DMS114 treated with DMSO at 0.1 percent for 48 hours (cell line): ENCODE results near the gene RSBN1.
"Not testable (repeated sequence)": the region's sequence is repeated elsewhere in the genome, so short reads cannot be mapped to it uniquely, and the experiment has no call there.

Experiments
- DNase-seq: peaks from one replicate; lab custom pipeline; 2025; ENCODE audit not compliant: unreplicated experiment; lab: John Stamatoyannopoulos, UW

Gene RSBN1

GRCh38 chr1:113745425-113745824, 66.9 kb downstream of the RSBN1 start:
- DNase-seq: no peak

- no peak for DNase-seq
Measured at GRCh38 chr1:113744114-113744513, 68.2 kb downstream of the RSBN1 start.

- no peak for DNase-seq
Measured at GRCh38 chr1:113742515-113742914, 69.8 kb downstream of the RSBN1 start.

GRCh38 chr1:113734357-113735055, 77.8 kb downstream of the RSBN1 start:
- no peak for DNase-seq

- no peak for DNase-seq
Measured at GRCh38 chr1:113732802-113733201, 79.5 kb downstream of the RSBN1 start.

GRCh38 chr1:113721010-113721409, 91.3 kb downstream of the RSBN1 start:
- no peak for DNase-seq

GRCh38 chr1:113718621-113719020, 93.7 kb downstream of the RSBN1 start:
- DNase-seq: not testable (repeated sequence)

- not testable (repeated sequence) for DNase-seq
Measured at GRCh38 chr1:113717506-113717905, 94.8 kb downstream of the RSBN1 start.

DNA sequence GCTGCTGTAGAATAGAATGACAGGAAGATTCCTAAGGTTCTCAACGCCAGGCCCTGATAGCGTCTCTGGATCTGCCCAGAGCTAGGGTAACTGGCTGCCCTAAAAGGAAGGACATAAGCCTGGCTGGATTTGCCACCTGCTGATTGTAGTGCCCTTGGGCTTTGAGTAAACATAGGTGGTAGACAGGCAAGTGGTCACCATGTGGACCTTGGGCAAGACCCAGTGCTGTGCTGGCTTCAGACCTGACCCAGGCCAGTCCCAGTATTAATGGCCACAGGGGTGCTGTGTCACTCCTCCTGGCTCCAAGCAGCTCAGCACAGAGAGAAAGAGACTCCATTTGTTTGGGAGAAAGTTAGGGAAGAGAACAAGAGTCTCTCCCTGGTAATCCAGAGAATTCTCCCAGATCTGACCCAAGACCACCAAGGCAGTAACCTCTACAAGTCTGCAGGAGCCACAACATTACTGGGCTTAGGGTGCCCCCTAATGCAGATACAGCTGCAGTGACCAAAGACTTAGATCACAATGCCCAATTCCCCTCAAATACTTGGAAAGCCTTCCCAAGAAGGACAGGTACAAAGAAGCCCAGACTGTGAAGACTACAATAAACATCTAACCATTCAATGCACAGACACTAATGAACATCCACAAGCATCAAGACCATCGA, 97.5 kb downstream of the RSBN1 start:
- DNase-seq: no peak
